Keratinocyte (primary cell): Measurements from ENCODE around the gene CCRL2. TPM values are rescaled to one million over a fixed set of nuclear protein-coding genes. Genes with fewer than 3 reads are reported as not detected.

Experiments
- DNase-seq: peaks from one replicate; pipeline ENCODE4 v3.0.0-alpha.2; 2011; ENCODE audit warnings: low read depth, missing footprints, low spot score
- FAIRE-seq: peaks from 2 replicates; lab custom pipeline; 2011; peaks lifted over from hg19 to GRCh38; lab: Jason Lieb, UNC
- H2AFZ ChIP-seq: 2 replicates; pipeline ENCODE4 v1.6.0; 2012; ENCODE audit warnings: low read length, control low read depth, inconsistent platforms; ENCODE audit not compliant: control insufficient read depth
- H3K27ac ChIP-seq: 2 replicates; pipeline ENCODE4 v1.5.1; 2011; ENCODE audit warnings: low read length; ENCODE audit not compliant: control insufficient read depth, insufficient read depth
- H3K27me3 ChIP-seq: 3 replicates; pipeline ENCODE4 v1.6.0; 2011; ENCODE audit warnings: low read length; ENCODE audit not compliant: control insufficient read depth, insufficient read depth; ENCODE audit errors: extremely low read depth
- H3K36me3 ChIP-seq, 2 experiments: 2 replicates in 1 of 2; 3 replicates in 1 of 2; pipeline ENCODE4 v1.5.1; 2011; ENCODE audit warnings: low read length in 2 of 2, mild to moderate bottlenecking in 1 of 2; ENCODE audit not compliant: control insufficient read depth in 2 of 2, insufficient read depth in 2 of 2; ENCODE audit errors: extremely low read depth in 1 of 2
- H3K4me1 ChIP-seq: 3 replicates; pipeline ENCODE4 v1.5.1; 2011; ENCODE audit warnings: low read length; ENCODE audit not compliant: control insufficient read depth, insufficient read depth; ENCODE audit errors: extremely low read depth
- H3K4me2 ChIP-seq: 3 replicates; pipeline ENCODE4 v1.6.0; 2011; ENCODE audit warnings: low read depth, low read length; ENCODE audit not compliant: control insufficient read depth, insufficient read depth; ENCODE audit errors: extremely low read depth
- H3K4me3 ChIP-seq, 3 experiments: fragments of 200-600 bp in 1 of 3; sonication (generic) in 1 of 3; 2 replicates in 2 of 3; 3 replicates in 1 of 3; pipeline ENCODE4 v1.5.1; 2011 to 2016; ENCODE audit warnings: low read length in 3 of 3, mild to moderate bottlenecking in 3 of 3, control low read depth in 2 of 3, inconsistent platforms in 1 of 3, low read depth in 1 of 3, mixed read lengths in 1 of 3, mixed run types in 1 of 3, moderate library complexity in 1 of 3; ENCODE audit not compliant: control insufficient read depth in 2 of 3, insufficient read depth in 2 of 3; ENCODE audit errors: extremely low read depth in 1 of 3
- H3K79me2 ChIP-seq: 2 replicates; pipeline ENCODE4 v1.6.0; 2012; ENCODE audit warnings: low read length; ENCODE audit not compliant: control insufficient read depth, insufficient read depth
- H3K9ac ChIP-seq: 3 replicates; pipeline ENCODE4 v1.6.0; 2011; ENCODE audit warnings: low read length; ENCODE audit not compliant: control insufficient read depth, insufficient read depth; ENCODE audit errors: extremely low read depth
- H3K9me1 ChIP-seq: 3 replicates; pipeline ENCODE4 v1.6.0; 2011; ENCODE audit warnings: low read length; ENCODE audit not compliant: control insufficient read depth, insufficient read depth; ENCODE audit errors: extremely low read depth
- H3K9me3 ChIP-seq: 2 replicates; pipeline ENCODE4 v1.5.1; 2012; ENCODE audit warnings: low read depth, low read length; ENCODE audit not compliant: control insufficient read depth
- H4K20me1 ChIP-seq: 3 replicates; pipeline ENCODE4 v1.6.0; 2011; ENCODE audit warnings: low read length; ENCODE audit not compliant: control insufficient read depth, insufficient read depth; ENCODE audit errors: extremely low read depth
- EZH2 ChIP-seq: IDR thresholded peaks from one replicate; pipeline ENCODE4 v1.6.1; 2012; ENCODE audit warnings: inconsistent platforms, mild to moderate bottlenecking, low read length, moderate library complexity
- dilution Hi-C: fragments of 300-500 bp; cut with MboI; formaldehyde crosslinking; loops from one replicate; pipeline ENCODE4 v1.7.0; 2020; ENCODE audit warnings: low sequenced_read_pairs; ENCODE audit not compliant: extremely low pct_ligation_motif_present
- polyA plus RNA-seq, 5 experiments: library from polyadenylated mRNA; depleted of rRNA in 3 of 5; stranded (reverse) in 3 of 5; stranded (forward) in 1 of 5; unstranded in 1 of 5; fragments of >200 nt; gene quantifications; 1 replicate in 1 of 5; 2 replicates in 3 of 5; 3 replicates in 1 of 5; pipeline versions ENCODE4 v1.2.1 to v1.2.3, GENCODE V29; 2011 to 2012; ENCODE audit warnings: missing spikeins in 2 of 5, low read depth in 1 of 5, low replicate concordance in 1 of 5
- TF ChIP-seq, protein P1 (sequence below), 3 experiments: IDR thresholded peaks in 1 of 3; conservative IDR thresholded peaks in 1 of 3; optimal IDR thresholded peaks in 1 of 3; 2 replicates in 2 of 3; 3 replicates in 1 of 3; pipeline versions ENCODE3 to v1.5.1; 2011; ENCODE audit warnings: low read length in 3 of 3, mild to moderate bottlenecking in 3 of 3, moderate library complexity in 2 of 3, control low read depth in 1 of 3, inconsistent platforms in 1 of 3; ENCODE audit not compliant: insufficient read depth in 2 of 3; ENCODE audit errors: extremely low read depth in 1 of 3

Gene CCRL2
- polyA plus RNA-seq, 1 donor (not counting 4 experiments of a cell fraction or from before 2014, with no cell fraction given): not detected

DNA sequence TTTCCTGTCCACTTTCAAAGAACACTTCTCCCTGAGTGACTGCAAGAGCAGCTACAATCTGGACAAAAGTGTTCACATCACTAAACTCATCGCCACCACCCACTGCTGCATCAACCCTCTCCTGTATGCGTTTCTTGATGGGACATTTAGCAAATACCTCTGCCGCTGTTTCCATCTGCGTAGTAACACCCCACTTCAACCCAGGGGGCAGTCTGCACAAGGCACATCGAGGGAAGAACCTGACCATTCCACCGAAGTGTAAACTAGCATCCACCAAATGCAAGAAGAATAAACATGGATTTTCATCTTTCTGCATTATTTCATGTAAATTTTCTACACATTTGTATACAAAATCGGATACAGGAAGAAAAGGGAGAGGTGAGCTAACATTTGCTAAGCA is 1.8 kb downstream of the CCRL2 start:
- no peaks in the 10 kb centered on the region for H3K27me3 ChIP-seq
- H3K9ac ChIP-seq: no peak overlapping the region
- H3K36me3 ChIP-seq: no peaks in the 10 kb centered on the region
- no peaks in the 10 kb centered on the region for H3K79me2 ChIP-seq
- no peaks in the 10 kb centered on the region for H3K9me1 ChIP-seq
- no peak overlapping the region for H3K27ac ChIP-seq
- no peaks in the 10 kb centered on the region for H3K9me3 ChIP-seq
- no peak for FAIRE-seq
- TF ChIP-seq, protein P1, sequence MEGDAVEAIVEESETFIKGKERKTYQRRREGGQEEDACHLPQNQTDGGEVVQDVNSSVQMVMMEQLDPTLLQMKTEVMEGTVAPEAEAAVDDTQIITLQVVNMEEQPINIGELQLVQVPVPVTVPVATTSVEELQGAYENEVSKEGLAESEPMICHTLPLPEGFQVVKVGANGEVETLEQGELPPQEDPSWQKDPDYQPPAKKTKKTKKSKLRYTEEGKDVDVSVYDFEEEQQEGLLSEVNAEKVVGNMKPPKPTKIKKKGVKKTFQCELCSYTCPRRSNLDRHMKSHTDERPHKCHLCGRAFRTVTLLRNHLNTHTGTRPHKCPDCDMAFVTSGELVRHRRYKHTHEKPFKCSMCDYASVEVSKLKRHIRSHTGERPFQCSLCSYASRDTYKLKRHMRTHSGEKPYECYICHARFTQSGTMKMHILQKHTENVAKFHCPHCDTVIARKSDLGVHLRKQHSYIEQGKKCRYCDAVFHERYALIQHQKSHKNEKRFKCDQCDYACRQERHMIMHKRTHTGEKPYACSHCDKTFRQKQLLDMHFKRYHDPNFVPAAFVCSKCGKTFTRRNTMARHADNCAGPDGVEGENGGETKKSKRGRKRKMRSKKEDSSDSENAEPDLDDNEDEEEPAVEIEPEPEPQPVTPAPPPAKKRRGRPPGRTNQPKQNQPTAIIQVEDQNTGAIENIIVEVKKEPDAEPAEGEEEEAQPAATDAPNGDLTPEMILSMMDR (optimal IDR thresholded peaks at IDR 0.05 in 1 of 3, IDR thresholded peaks at IDR 0.05 in 1 of 3, conservative IDR thresholded peaks at IDR 0.05 in 1 of 3; ENCODE audit: extremely low read depth in 1 of 3, insufficient read depth in 2 of 3, low read length in 3 of 3): no peak
- TF ChIP-seq EZH2: no peak
- H4K20me1 ChIP-seq: no peaks in the 10 kb centered on the region
- H3K4me1 ChIP-seq: no peaks in the 10 kb centered on the region
- dilution Hi-C loops: no loop called here
- H2AFZ ChIP-seq: no peak overlapping the region
- no peak for DNase-seq
- H3K4me3 ChIP-seq: no peak overlapping the region
- H3K4me2 ChIP-seq: no peak overlapping the region

DNA sequence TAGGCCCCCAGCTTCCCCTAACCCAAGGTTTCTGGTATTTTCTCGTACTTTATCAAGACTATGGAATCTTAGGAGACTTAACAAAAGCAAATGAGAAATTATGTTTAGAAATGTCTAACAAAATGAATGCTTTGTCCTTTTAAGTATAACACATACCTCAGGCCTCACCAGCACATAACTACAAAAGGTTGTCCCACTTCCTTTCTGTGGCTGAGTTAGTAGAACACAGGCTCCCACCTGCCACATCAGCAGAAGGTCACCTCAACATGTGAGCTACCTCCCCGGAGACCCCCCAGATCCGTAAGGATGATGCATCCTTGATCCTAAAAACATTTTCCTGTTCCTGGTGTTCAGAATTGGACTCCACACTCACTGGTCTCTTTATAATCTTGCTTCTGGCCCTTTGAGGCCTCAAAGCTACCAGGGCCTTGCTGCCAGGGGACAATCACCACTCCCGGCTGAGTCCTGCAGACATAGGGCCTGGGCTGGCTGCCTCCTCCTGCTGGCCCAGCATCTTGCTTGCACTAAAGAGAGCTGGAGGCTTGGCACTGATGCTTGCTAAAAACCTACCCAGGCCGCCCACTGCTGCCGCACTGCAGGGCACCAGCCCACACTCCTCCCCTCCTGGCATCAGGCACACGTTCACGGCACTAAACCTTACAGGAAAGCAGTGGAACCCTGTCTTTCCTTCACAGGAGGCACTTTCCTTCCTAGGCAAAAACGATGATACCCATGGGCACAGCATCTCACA is 2.9 kb downstream of the CCRL2 start:
- no peak overlapping the region for H3K4me2 ChIP-seq
- H2AFZ ChIP-seq: no peak overlapping the region
- no peaks in the 10 kb centered on the region for H3K36me3 ChIP-seq
- no peaks in the 10 kb centered on the region for H3K79me2 ChIP-seq
- no peaks in the 10 kb centered on the region for H3K4me1 ChIP-seq
- H3K9me3 ChIP-seq: no peaks in the 10 kb centered on the region
- TF ChIP-seq, protein P1 (optimal IDR thresholded peaks at IDR 0.05 in 1 of 3, IDR thresholded peaks at IDR 0.05 in 1 of 3, conservative IDR thresholded peaks at IDR 0.05 in 1 of 3; ENCODE audit: extremely low read depth in 1 of 3, insufficient read depth in 2 of 3, low read length in 3 of 3): no peak
- no peak for TF ChIP-seq EZH2
- no peak overlapping the region for H3K4me3 ChIP-seq
- no peaks in the 10 kb centered on the region for H3K9me1 ChIP-seq
- H3K9ac ChIP-seq: no peak overlapping the region
- DNase-seq (no peak), FAIRE-seq (no peak)
- no peaks in the 10 kb centered on the region for H3K27me3 ChIP-seq
- no peak overlapping the region for H3K27ac ChIP-seq
- no peaks in the 10 kb centered on the region for H4K20me1 ChIP-seq
- dilution Hi-C loops: no loop called here
